Stimulated activated naive CD8-positive, alpha-beta T cell treated with anti-CD3 and anti-CD28 coated beads, Interleukin-15, Interleukin-2, amounts not matched to agents 100 ng/mL and 50 ng/mL, for 24 hours (primary cell): Measurements from ENCODE around the gene MYO1F.

Experiments
- H3K27ac Mint-ChIP-seq: one replicate; pipeline ENCODE4 v1.8.0; 2021; ENCODE audit warnings: mild to moderate bottlenecking, mixed read lengths
- H3K27me3 Mint-ChIP-seq: one replicate; pipeline ENCODE4 v1.8.0; 2021; ENCODE audit warnings: mixed read lengths
- H3K36me3 Mint-ChIP-seq: one replicate; pipeline ENCODE4 v1.8.0; 2021; ENCODE audit warnings: low read depth, mixed read lengths
- H3K4me1 Mint-ChIP-seq: one replicate; pipeline ENCODE4 v1.8.0; 2021; ENCODE audit warnings: low read depth, mixed read lengths
- H3K4me3 Mint-ChIP-seq: one replicate; pipeline ENCODE4 v1.8.0; 2021; ENCODE audit warnings: mild to moderate bottlenecking, mixed read lengths
- H3K9me3 Mint-ChIP-seq: one replicate; pipeline ENCODE4 v1.8.0; 2021; ENCODE audit warnings: mixed read lengths

The MYO1F gene

DNA sequence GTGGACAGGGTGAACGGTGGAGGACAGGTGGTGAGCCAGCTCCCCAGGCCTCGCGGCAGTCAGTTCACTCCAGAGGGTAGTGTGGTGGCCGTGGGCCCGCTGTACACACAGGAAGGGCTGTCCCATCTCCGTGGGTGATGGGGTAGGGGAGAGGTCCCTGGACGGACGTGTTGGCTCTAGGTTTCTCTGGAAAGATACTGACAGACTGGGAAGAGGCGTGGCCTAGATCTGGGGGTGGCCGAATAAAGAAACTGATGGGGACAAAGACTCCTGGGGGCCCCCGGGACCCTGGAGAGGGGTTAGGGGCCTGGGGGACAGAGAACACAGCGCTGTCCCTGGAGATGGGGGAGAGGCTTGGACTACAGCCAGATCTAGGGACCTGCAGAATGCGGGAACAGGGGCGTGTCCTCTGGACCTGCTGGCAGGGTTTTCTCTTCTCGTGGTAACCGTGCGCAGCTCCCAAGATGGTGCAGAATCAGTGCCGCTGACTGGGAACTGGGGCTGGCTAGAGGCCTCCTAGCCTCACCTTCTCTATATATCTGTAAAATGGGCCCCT lies 70.8 kb downstream of the MYO1F start:
- Mint-ChIP-seq H3K36me3 (no peaks in the 10 kb centered on the region), H3K9me3 (no peaks in the 10 kb centered on the region)

DNA sequence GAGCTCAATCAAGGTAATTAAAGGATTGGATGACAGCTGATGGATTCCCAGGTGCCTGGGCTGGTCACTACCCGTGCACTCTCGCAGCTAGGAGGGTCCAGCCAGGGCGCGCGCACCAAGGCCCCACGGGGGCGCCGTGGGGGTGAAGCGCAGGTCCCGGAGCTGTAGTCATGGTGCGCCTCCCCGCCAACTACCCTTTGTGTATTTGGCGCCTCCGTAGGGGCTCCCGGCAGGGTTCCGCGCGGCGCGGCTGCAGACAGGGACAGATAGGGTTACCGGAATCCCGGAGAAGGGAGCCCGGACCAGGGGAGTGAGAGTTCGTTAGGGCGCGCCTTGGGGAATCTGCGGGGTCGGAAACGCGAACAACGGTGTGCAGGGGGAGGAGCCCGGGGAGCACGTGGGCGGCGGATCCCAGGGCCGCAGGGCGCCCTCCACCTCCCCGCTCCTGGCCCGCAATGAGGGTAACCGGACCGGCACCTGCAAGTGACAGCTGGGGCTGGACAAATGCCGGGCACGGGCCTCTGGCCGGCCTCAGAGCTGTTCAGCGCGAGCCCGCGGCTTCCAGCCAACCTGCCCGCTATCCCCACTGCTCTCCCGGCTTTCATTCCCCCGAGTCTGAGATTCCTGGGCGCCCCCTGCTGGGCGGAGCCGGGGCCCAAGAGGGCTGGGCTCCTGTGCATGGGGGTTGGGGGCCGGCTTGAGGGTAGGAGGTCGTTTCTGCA lies 71.4 kb downstream of the MYO1F start:
- no peaks in the 10 kb centered on the region for H3K36me3 Mint-ChIP-seq
- H3K27me3 Mint-ChIP-seq, result no peaks in the 10 kb centered on the region
- no peaks in the 10 kb centered on the region for H3K9me3 Mint-ChIP-seq
- peak overlapping the region; percentile 40 for H3K27ac Mint-ChIP-seq
- H3K4me1 Mint-ChIP-seq, result peaks cover 24% of the 10 kb centered on the region
- peak overlapping the region; percentile 87 for H3K4me3 Mint-ChIP-seq

More for the DNA sequence above, 70.8 kb downstream of the MYO1F start:
- Mint-ChIP-seq H3K4me1 (peaks cover 24% of the 10 kb centered on the region), H3K27me3 (no peaks in the 10 kb centered on the region), H3K27ac (peak overlapping the region; percentile 40), H3K4me3 (peak overlapping the region; percentile 87)

DNA sequence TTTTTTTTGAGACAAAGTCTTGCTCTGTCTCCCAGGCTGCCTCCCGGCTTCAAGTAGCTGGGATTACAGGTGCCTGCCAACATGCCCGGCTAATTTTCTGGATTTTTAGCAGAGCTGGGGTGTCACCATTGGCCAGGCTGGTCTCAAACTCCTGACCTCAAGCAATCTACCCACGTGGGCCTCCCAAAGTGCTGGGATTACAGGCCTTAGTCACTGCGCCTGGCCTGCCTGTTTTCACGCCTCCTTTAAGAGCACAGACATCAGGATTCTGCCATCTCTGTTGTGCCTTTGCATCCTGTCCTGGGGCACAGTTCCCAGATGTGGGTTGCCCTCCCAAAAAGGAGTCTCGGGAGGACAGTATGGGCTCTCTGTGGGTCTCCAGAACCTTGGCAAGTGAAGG lies 72.3 kb downstream of the MYO1F start:
- Mint-ChIP-seq H3K27ac (no peak overlapping the region), H3K9me3 (no peaks in the 10 kb centered on the region), H3K4me3 (peak overlapping the region; percentile 60), H3K4me1 (peaks cover 24% of the 10 kb centered on the region), H3K36me3 (no peaks in the 10 kb centered on the region), H3K27me3 (no peaks in the 10 kb centered on the region)

DNA sequence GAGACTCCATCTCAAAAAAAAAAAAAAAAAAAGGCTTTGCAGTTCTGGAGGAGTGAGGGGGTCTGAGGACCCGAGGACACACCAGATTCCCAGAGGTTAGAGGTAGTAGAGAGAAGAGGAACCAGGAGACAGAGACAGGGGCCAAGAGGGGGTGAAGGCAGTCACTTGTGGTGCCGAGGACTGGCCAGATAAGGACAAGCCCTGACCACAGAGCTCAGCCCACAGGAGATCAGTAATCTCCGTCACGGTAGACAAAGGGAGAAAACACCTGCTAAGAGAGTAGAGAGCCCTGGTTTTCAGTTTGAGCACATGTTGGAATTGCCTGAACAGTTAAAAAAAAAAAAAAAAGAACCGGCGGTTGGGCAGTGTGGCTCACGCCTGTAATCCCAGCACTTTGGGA lies 73.1 kb downstream of the MYO1F start:
- peaks cover 24% of the 10 kb centered on the region for H3K4me1 Mint-ChIP-seq
- H3K9me3 Mint-ChIP-seq, result no peaks in the 10 kb centered on the region
- H3K27ac Mint-ChIP-seq, result no peak overlapping the region
- no peaks in the 10 kb centered on the region for H3K27me3 Mint-ChIP-seq
- H3K4me3 Mint-ChIP-seq, result no peak overlapping the region
- no peaks in the 10 kb centered on the region for H3K36me3 Mint-ChIP-seq

DNA sequence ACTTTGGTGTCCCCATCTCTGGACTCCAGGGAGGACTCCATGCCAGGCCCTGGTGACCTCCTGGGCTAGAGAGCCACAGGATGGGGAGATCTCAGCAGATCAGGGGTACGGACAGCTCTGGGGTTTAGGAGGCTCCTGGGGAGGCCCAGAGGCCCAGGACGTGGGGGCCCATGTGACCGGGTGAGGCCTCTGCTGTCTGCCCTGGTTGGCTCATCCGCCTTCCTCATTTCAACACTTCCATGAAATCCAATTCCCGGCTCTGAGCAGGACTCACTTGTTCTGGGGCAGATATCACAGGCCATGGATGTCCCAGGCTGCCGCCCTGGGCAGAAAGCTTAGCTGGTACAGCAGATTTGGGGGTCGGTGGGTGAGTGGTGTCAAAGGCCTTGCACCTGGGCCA lies 73.7 kb downstream of the MYO1F start:
- no peak overlapping the region for H3K4me3 Mint-ChIP-seq
- no peaks in the 10 kb centered on the region for H3K27me3 Mint-ChIP-seq
- peaks cover 24% of the 10 kb centered on the region for H3K4me1 Mint-ChIP-seq
- no peaks in the 10 kb centered on the region for H3K9me3 Mint-ChIP-seq
- H3K27ac Mint-ChIP-seq, result no peak overlapping the region
- H3K36me3 Mint-ChIP-seq, result no peaks in the 10 kb centered on the region

DNA sequence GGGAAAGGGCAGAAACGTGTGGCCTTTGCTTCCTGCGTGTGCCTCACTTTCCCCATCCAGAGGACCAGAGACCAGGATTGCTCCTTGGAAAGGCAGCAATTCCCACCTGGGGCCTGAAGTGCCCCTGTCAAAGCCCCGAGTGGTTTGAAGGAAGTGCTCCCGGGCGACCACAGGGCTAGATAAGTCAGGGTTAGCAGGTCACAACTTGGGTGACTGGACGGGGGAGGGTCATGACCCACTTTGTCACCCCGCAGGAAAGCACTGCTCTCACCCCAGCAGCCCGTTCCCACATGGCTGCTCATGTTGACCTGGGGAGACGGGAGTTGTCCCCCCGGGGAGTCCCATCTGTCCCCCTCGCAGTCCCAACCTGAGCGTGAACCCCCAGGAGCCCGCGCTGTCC lies 75.3 kb downstream of the MYO1F start:
- no peak overlapping the region for H3K27ac Mint-ChIP-seq
- no peak overlapping the region for H3K4me3 Mint-ChIP-seq
- no peaks in the 10 kb centered on the region for H3K27me3 Mint-ChIP-seq
- H3K36me3 Mint-ChIP-seq, result no peaks in the 10 kb centered on the region
- no peaks in the 10 kb centered on the region for H3K9me3 Mint-ChIP-seq
- peaks cover 24% of the 10 kb centered on the region for H3K4me1 Mint-ChIP-seq

DNA sequence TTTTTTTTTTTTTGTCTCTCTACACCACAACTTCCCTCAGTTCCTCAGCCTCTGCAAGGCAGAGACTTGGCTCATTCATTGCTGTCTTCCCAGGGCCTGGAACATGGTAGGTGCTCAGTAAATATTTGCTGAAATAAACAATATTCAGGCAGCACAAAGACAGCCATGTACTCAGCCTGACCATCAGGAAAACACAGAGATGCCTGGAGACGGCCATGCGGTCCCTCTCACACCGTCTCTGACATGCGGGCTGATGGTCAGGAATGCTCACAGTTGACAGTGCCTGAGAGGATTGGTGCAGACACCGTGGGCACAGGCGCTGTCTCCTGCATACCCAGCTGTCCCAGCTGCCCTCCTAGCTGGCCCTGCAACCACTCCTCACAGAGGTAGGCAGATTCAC lies 75.7 kb downstream of the MYO1F start:
- Mint-ChIP-seq H3K27me3 (no peaks in the 10 kb centered on the region), H3K9me3 (no peaks in the 10 kb centered on the region), H3K36me3 (no peaks in the 10 kb centered on the region), H3K27ac (no peak overlapping the region), H3K4me3 (no peak overlapping the region), H3K4me1 (peaks cover 24% of the 10 kb centered on the region)

DNA sequence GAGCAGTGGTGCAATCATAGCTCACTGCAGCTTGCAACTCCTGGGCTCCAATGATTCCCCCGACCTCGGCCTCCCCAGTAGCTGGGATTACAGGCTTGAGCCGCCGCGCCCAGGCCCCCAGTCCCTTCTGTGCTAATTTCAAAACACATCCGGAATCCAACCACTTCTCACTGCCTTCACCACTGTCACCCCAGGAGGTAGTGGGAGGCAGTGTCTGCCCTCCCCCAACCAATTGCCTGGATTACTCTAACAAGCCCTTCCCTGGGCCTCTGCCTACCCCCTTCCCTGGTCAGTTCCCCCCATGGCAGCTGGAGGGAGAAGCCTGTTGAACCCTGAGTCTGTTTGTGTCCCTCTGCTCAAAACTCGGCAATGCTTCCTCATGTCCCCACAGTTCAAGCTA lies 77.1 kb downstream of the MYO1F start:
- Mint-ChIP-seq H3K27ac (no peak overlapping the region), H3K4me3 (no peak overlapping the region), H3K36me3 (no peaks in the 10 kb centered on the region), H3K9me3 (no peaks in the 10 kb centered on the region), H3K4me1 (peaks cover 20% of the 10 kb centered on the region), H3K27me3 (no peaks in the 10 kb centered on the region)

DNA sequence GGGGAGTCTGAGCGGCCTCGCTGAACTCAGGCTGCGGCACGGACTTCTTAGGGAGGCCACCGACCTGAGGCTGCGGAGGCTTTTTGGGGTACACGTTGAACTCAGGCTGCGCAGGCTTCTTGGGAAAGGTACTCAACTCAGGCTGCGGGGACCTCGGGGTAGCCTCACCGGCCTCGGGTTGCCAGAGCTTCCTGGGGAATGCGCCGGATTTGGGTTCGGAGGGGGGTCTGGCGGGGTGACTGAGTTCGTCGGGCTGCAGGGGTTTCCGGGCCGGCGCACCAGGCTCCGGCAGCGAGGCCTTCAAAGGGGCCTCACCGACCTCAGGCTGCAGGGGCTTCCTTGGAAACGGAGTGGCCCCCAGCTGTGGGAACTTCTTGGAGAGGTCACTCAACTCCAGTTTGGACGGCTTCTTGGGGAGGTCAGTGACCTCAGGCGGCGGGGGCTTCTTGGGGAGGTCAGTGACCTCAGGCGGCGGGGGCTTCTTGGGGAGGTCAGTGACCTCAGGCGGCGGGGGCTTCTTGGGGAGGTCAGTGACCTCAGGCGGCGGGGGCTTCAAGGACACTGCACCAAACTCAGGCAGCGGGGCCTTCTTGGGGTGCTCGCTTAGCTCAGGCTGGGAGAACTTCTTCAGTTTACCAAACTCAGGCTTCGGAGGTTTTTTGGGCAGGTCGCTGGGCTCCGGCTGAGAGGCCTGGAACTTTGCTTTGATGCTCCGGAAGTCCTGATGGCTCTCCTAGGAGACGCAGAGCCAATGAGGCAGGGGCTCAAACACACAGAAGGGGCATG lies 78.0 kb downstream of the MYO1F start:
- Mint-ChIP-seq H3K36me3 (no peaks in the 10 kb centered on the region), H3K4me1 (peaks cover 21% of the 10 kb centered on the region), H3K27me3 (no peaks in the 10 kb centered on the region), H3K9me3 (no peaks in the 10 kb centered on the region), H3K27ac (no peak overlapping the region), H3K4me3 (no peak overlapping the region)

DNA sequence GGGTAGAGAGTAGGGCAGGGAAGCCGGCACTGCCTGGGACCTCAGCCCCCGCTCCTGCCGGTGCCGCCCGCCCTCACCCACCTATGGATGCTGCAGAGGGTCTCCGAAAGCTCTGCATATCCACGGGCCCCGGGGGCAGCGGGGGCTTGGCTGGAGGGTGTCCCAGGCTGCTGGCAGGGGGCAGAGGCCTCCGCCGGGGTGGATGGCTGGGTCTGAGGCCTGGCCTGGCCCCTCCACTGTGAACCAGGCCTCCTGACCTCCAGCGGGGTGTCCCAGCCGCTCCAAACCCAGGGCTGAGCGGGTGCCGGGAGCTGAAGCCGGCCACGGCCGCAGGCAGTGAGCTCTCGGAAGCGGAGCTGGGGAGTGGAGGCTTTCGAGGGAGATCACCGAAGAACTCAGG lies 78.9 kb downstream of the MYO1F start:
- no peak overlapping the region for H3K4me3 Mint-ChIP-seq
- H3K4me1 Mint-ChIP-seq, result peaks cover 21% of the 10 kb centered on the region
- no peaks in the 10 kb centered on the region for H3K36me3 Mint-ChIP-seq
- no peak overlapping the region for H3K27ac Mint-ChIP-seq
- H3K9me3 Mint-ChIP-seq, result no peaks in the 10 kb centered on the region
- H3K27me3 Mint-ChIP-seq, result no peaks in the 10 kb centered on the region

DNA sequence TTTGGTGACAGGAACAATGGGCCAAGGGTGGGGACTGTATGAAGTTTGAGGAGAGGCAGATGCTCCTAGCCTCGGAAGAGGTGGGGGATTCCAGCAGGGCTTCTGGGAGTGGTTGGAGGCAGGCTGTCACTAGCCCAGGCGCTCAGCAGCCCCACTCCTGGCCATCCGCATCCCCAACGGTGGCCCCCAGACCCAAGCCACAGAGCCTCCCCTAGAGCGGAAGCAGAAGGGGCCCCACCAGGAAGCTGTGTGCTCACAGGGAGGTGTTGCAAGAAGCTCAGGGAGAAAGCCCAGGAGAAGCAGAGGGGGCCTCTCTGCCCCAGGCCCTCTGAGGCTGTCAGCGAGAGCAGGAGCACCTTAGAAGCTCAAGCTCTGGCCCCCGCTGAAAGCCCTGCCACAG lies 83.1 kb downstream of the MYO1F start:
- H3K36me3 Mint-ChIP-seq, result no peaks in the 10 kb centered on the region
- no peaks in the 10 kb centered on the region for H3K27me3 Mint-ChIP-seq
- no peak overlapping the region for H3K4me3 Mint-ChIP-seq
- H3K27ac Mint-ChIP-seq, result no peak overlapping the region
- no peaks in the 10 kb centered on the region for H3K9me3 Mint-ChIP-seq
- peaks cover 16% of the 10 kb centered on the region for H3K4me1 Mint-ChIP-seq

DNA sequence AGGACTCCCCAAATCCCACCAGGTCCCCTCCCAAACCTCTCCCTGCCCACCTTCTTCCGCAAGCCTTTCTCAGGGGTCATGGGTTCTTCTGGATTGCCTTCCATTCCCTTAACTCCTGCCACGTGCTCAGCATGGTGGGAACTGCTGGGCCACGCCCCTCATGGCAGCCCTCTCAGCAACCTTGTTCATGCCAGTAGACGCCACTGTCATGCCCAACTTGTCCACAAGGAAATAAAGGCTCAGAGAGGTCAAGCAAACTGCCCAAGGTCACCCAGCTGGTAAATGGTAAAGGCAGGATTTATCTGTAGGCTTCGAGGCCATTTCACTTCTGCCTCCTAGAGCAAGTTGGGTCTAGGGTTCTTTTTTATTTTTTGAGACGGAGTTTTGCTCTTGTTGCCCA lies 85.7 kb downstream of the MYO1F start:
- H3K4me1 Mint-ChIP-seq, result peaks cover 38% of the 10 kb centered on the region
- H3K27me3 Mint-ChIP-seq, result no peaks in the 10 kb centered on the region
- no peak overlapping the region for H3K4me3 Mint-ChIP-seq
- no peak overlapping the region for H3K27ac Mint-ChIP-seq
- no peaks in the 10 kb centered on the region for H3K9me3 Mint-ChIP-seq
- peaks cover 25% of the 10 kb centered on the region for H3K36me3 Mint-ChIP-seq

DNA sequence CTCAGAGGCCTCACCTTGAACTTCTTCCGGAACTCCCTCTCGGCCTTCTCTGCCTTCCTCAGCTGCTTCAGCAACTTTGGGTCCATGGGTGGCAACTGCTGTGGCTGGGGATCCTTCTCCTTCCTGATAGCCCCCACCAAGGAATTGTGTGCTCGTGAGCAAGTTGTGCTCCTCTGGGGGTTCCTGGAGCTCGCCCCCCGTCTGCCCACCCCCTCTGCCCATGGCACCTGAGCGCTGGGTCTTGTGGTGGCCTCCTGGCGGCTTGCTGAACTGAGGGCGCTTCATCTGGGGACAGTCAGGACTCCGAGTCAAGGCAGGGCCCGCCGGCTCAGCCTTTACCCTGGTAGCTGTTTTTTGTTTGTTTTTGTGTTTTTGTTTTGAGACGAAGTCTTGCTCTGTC lies 86.4 kb downstream of the MYO1F start:
- H3K9me3 Mint-ChIP-seq, result no peaks in the 10 kb centered on the region
- H3K27ac Mint-ChIP-seq, result no peak overlapping the region
- peaks cover 31% of the 10 kb centered on the region for H3K36me3 Mint-ChIP-seq
- no peak overlapping the region for H3K4me3 Mint-ChIP-seq
- peaks cover 44% of the 10 kb centered on the region for H3K4me1 Mint-ChIP-seq
- no peaks in the 10 kb centered on the region for H3K27me3 Mint-ChIP-seq

DNA sequence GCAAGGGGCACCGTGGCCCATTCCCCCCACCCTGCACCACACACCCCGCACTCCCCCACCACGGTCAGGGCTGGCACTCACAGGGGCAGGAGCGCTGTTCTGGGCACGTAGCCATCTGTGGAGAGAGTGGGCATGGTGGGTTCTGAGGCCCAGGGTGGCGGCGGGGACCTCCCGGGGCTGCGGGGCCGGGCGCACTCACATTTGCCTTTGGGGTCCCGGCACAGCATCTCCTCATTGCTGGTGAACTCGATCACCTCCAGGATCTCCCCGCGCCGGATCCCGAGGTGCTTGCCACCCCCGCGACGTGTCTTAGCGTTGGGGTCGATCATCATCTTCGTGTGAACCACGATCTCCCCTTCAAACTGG lies 86.9 kb downstream of the MYO1F start:
- Mint-ChIP-seq H3K4me1 (peaks cover 42% of the 10 kb centered on the region), H3K36me3 (peaks cover 34% of the 10 kb centered on the region), H3K9me3 (no peaks in the 10 kb centered on the region), H3K4me3 (no peak overlapping the region), H3K27ac (no peak overlapping the region), H3K27me3 (no peaks in the 10 kb centered on the region)

DNA sequence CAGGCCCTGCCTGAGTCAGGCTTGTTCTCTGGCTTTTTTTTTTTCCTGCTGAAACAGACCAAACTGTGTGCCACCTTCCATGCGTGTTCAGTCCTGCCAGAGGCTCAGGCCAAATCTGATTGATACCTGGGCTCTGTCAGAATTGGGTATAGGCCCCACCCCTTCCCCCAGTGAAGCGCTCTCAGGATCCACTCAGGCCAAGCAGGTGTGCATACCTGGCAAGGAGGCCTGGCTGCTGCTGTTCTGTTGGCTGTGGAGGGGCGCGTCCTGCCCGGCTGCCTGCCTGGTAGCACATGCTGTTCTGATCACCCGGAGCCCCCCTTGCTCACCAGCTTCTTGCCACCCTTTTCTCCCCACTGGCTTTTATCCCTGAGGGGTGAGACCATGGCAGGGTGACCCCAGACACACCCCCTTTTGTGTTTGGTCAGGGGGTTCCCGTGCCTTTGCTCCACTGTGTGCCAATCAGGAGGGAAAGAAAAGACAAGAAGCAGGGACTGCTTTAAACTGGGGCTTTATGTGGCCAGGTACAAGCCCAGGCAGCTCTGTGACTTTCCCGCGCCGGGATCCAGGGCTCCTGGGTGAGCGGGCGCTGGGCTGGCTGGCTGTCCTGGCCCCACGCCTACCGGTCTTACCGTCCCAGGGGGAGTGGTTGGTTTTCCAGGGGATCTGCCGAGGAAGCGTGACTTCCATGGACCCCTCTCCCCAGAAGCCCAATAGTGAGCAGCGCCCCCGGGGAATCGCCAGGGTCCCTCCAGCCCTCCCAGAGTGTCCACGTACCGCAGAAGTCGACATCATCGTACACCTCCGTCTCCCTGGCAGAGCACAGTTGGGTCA lies 87.5 kb downstream of the MYO1F start:
- Mint-ChIP-seq H3K9me3 (no peaks in the 10 kb centered on the region), H3K27me3 (no peaks in the 10 kb centered on the region), H3K4me3 (no peak overlapping the region), H3K4me1 (peaks cover 44% of the 10 kb centered on the region), H3K36me3 (peaks cover 40% of the 10 kb centered on the region), H3K27ac (no peak overlapping the region)
